ENCODE measurements around the gene B3GNT8. TPM values are rescaled to one million over a fixed set of nuclear protein-coding genes. Genes with fewer than 3 reads are reported as not detected.
A peak's percentile ranks its signal among the peaks of the same experiment; 100 is the strongest.
"Not testable (repeated sequence)": the region's sequence is repeated elsewhere in the genome, so short reads cannot be mapped to it uniquely, and the experiment has no call there.

The B3GNT8 gene
- total RNA-seq, 1 experiment from 2014 or later = not detected

DNA sequence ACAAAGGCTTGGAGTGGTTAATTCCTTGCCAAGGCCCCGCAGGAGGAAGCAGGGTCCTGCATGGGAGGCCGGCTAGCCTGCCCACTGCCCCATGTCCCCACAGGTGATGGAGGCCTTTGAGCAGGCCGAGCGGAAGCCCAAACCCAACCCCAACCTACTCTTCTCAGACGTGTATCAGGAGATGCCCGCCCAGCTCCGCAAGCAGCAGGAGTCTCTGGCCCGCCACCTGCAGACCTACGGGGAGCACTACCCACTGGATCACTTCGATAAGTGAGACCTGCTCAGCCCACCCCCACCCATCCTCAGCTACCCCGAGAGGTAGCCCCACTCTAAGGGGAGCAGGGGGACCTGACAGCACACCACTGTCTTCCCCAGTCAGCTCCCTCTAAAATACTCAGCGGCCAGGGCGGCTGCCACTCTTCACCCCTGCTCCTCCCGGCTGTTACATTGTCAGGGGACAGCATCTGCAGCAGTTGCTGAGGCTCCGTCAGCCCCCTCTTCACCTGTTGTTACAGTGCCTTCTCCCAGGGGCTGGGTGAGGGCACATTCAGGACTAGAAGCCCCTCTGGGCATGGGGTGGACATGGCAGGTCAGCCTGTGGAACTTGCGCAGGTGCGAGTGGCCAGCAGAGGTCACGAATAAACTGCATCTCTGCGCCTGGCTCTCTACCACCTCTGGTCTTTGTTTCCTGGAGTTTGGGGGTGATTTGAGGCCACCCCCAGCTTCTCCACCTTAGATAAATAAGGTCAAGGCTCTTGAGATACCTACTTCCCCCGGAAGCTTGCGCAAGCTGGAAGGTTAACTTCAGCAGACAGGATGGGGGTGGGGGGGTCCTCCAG lies 2.6 kb downstream of the B3GNT8 start:
- in situ Hi-C loops (cut with HindIII; ENCODE audit: low pct_unique_long_range_greater_than_20kb, low sequenced_read_pairs) = no loop called here
- DNase-seq (ENCODE audit: low read depth, low spot score) = no peak

DNA sequence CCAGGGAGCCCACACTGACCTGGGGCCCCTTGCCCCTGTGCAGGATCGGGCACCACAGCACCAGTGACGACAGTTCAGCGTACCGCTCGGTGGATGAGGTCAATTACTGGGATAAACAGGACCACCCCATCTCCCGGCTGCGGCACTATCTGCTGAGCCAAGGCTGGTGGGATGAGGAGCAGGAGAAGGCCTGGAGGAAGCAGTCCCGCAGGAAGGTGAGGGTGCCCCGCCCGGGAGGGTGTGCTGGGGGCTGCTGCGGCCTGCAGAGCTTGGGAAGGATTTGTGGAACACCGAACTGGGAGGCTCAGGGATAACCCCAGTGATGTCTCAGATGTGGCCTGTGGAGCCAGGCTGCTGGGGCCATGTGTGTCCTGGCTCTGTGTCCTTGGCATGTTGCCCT lies 4.2 kb downstream of the B3GNT8 start:
- no peak for DNase-seq (ENCODE audit: low read depth, low spot score)
- in situ Hi-C loops (cut with HindIII; ENCODE audit: low pct_unique_long_range_greater_than_20kb, low sequenced_read_pairs) = no loop called here

DNA sequence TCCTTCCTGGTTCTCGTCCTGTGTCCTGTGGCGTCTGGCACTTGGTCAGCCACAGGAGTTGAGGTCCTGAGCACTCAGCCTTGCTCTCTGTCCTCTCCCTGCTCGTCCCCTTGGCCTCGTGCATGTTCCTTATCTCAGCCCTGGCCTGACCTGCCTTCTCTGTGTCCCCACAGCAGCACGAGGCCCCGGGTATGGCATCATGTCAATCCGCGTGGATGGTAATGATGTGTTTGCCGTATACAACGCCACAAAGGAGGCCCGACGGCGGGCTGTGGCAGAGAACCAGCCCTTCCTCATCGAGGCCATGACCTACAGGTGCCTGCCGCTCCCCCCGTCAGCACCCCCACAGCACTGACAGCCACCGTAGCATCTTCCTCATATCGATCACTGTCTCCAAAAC lies 4.7 kb downstream of the B3GNT8 start:
- in situ Hi-C loops (cut with HindIII; ENCODE audit: low pct_unique_long_range_greater_than_20kb, low sequenced_read_pairs) = no loop called here
- no peak for DNase-seq (ENCODE audit: low read depth, low spot score)

DNA sequence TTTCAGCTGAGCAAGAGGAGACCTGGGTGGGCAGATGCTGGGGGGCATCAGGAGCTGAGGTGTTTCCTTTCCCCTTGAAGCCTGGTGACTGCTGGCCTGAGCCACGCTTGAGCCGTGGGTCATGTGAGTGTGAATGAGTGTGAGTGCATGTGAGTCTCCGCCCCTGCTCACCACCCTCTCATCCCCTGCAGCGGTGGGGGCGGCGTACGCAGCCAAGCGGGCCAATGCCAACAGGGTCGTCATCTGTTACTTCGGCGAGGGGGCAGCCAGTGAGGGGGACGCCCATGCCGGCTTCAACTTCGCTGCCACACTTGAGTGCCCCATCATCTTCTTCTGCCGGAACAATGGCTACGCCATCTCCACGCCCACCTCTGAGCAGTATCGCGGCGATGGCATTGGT lies 5.2 kb downstream of the B3GNT8 start:
- DNase-seq (ENCODE audit: low read depth, low spot score) = no peak
- in situ Hi-C loops (cut with HindIII; ENCODE audit: low pct_unique_long_range_greater_than_20kb, low sequenced_read_pairs) = no loop called here

DNA sequence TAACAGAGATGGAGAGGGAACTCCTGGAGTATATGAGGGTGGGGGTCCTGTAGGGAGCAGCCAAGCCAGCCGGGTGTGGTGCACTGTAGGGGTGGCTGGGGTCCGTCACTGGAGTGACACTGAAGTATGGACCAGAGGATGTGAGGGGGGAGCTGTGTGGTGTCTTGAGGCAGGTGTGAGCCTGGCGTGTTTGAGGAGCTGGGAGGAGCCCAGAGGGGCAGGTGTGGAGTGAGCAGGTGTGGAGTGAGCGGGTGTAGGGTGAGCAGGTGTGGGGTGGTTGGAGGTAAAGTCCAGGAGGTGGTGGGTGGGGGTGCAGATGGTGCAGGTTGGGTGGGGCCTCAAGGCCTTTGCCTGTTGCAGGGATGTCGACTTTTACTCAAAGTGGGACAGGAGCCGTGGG lies 5.9 kb downstream of the B3GNT8 start:
- in situ Hi-C loops (cut with HindIII; ENCODE audit: low pct_unique_long_range_greater_than_20kb, low sequenced_read_pairs) = no loop called here

DNA sequence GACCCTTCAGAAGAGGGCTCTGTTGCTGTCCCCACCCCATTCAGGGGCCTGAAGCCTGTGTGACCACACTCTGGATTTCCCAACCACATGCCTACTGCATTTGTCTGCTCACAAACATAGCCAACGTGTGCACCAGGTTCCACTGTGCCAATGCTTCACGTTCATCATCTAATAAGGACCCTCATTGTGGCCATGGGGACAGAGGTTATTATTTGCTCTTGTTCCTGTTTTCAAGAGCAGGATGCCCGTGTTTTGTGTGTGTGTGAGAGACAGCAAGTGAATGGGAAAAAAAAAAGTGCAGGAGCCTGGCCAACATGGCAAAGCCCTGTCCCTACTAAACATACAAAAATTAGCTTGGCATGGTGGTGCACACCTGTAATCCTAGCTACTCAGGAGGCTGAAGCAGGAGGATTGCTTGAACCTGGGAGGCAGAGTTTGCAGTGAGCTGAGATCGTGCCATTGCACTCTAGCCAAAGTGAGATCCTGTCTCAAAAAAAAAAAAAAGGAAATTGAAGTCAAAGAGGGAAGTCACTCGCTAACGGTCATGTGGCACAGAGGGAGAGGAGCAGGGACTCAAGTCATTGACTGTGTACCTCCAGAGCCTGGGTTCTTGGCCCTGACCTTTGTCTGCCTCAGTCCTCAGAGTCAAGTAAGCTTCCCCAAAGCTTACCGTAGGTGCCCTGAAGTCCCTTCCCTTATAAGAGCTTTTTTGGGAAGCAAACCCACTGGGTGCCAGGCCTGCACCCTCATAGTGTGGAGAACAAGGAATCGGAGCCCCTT lies 6.9 kb downstream of the B3GNT8 start:
- in situ Hi-C loops (cut with HindIII; ENCODE audit: low pct_unique_long_range_greater_than_20kb, low sequenced_read_pairs) = no loop called here
- no peak for DNase-seq (ENCODE audit: low read depth, low spot score)

More for the DNA sequence above, 5.9 kb downstream of the B3GNT8 start:
- no peak for DNase-seq (ENCODE audit: low read depth, low spot score)

DNA sequence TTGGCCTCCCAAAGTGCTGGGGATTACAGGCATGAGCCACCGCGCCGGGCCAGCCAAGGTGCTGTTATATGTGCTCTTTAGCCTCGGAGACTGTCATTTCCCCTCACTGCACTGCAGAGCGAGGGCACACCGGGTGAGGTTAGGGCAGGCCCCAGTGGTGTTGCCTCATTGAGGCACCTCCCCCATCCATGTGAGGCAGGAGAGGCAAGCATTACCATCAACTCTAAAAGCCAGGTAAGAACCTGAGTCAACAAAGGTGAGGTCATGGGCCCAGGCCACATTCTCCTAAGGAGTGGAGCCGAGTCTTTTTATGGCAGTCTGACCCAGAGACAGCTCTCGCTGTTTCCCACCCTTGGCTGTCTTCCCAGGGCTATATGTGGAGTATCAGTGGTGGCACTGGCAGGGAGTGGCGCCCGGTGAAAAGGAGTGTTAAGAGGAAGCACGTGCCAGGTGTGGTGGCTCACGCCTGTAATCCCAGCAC lies 10.9 kb downstream of the B3GNT8 start:
- DNase-seq (ENCODE audit: low read depth, low spot score) = no peak
- in situ Hi-C loops (cut with HindIII; ENCODE audit: low pct_unique_long_range_greater_than_20kb, low sequenced_read_pairs) = no loop called here

DNA sequence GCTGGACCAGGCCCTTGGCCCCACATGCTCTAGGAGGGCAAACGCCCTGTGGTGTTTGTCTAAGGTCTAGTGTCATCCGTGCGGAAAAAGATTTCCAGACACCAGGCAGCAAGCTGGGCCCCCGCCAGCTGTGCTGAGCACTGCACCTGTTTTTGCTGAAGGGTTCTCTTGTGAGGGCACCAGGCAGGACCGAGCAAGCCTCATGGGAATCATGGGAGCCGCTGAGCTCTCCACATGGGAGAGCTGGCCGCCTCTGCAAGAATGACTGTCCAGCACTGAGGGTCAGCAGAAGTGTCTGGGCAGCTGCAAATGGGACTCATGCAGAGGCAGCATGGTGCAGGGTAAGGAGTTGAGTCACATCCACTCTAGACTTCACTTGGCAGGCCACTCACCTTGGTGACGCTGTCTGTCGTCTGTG lies 12.0 kb downstream of the B3GNT8 start:
- DNase-seq (ENCODE audit: low read depth, low spot score) = no peak
- in situ Hi-C loops (cut with HindIII; ENCODE audit: low pct_unique_long_range_greater_than_20kb, low sequenced_read_pairs) = no loop called here

DNA sequence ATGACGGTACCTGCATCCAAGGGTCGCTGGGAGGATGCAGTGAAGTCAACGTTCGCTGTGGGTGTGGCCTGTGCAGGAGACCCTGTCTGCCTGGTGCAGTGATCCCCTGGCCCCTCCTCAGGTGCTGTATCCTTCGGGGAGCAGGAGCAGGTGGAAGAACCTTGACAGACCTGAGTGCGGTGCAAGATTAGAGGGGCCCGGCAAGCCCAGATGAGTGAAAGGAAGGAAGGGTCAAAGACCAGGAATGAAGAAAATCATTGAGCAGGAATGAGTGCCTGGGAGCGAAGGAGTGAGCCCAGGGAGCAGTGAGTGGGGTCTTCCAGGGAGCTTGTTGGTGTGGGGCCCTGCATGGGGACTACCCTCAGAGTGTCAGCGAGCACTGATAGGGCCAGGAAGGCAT lies 12.7 kb downstream of the B3GNT8 start:
- no peak for DNase-seq (ENCODE audit: low read depth, low spot score)
- in situ Hi-C loops (cut with HindIII; ENCODE audit: low pct_unique_long_range_greater_than_20kb, low sequenced_read_pairs) = no loop called here

DNA sequence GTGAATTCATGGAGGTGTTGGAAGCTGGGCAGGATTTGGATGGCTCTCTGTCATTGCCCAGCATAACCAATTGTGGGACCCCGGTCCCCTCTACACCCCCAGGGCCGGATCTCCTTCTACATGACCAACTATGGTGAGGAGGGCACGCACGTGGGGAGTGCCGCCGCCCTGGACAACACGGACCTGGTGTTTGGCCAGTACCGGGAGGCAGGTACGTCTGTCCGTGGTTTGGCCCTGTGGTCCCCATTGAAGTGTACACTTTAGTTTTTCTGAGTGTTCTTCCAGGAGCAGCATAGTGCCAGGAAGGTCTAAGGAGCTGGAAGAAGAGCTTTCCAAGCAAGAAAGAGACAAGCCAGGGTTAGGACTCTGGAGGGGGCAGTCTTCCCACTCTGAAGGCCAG lies 13.2 kb downstream of the B3GNT8 start:
- DNase-seq (ENCODE audit: low read depth, low spot score) = no peak
- in situ Hi-C loops (cut with HindIII; ENCODE audit: low pct_unique_long_range_greater_than_20kb, low sequenced_read_pairs) = no loop called here

DNA sequence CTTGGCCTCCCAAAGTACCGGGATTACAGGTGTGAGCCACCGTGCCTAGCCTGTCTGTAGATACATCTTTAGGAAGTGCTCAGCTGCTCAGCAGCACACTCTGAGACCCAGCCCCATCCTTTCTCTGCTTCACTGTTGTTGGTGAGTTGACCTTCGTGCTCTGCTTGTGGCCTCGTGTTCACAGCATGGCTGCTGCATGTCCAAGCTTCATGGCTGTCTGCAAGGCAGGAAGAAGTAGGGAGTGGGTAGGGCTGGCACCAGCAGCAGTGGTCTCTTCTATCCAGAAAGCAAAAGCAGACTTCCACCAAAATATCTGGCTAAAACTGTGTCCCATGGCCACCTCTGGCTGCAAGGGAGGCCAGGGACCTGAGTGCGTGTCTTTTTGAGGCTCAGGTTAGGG lies 14.2 kb downstream of the B3GNT8 start:
- in situ Hi-C loops (cut with HindIII; ENCODE audit: low pct_unique_long_range_greater_than_20kb, low sequenced_read_pairs) = no loop called here
- DNase-seq (ENCODE audit: low read depth, low spot score) = no peak

DNA sequence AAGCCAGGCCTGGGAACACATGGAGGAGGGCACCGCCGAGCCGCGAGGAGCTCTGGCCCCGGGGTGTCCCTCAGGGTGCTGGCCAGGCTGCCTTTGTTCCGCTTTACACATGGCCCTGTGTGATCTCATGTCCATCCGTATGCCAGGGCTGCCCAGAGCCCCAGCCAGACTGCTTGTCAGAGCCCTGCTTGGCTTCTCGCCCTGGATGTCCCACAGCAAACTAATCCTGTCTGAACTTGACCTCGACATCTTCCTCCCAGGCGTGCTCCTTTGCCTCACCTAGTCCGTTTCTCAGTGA lies 15.3 kb downstream of the B3GNT8 start:
- no peak for DNase-seq (ENCODE audit: low read depth, low spot score)
- in situ Hi-C loops (cut with HindIII; ENCODE audit: low pct_unique_long_range_greater_than_20kb, low sequenced_read_pairs) = no loop called here

DNA sequence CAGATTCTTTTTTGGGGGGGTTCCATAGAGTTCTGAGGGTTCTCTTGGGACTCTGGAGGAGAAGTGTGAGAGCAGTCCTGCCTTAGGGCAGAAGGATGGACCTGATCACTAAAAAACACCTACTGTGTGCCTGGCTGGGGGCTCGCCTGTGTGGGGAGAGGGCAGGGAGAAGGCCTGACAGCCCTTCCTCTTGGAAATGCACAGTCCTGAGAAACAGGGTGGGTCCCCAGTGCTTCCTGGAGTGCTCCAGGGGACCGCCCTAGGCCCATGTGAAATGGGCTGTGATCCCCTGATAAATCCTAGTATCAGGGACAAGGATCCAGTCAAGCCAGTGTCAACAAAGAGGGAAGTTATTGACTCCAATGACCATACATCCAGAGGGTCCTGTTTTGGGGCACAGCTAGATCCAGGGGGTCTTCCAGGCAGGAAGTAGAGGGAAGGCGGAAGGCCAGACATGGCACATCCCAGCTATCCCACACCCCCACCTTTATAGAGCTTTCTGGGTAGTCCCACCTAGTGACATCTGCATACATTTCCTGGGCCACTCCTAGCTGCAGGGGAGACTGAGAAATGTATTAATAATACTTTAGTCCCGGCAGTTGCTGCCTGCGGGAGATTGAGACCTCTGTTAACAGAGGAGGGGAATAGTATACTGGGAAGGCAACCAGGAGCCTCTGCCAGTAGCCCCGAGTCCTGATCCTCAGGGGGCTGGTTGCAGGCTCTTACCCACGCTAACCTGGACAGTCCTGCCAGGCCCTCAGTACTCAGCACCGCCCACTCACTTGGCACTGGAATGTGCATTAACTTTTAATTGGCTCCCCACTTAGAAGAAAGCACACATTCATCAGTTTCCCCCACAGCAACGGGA lies 15.8 kb downstream of the B3GNT8 start:
- in situ Hi-C loops (cut with HindIII; ENCODE audit: low pct_unique_long_range_greater_than_20kb, low sequenced_read_pairs) = no loop called here
- no peak for DNase-seq (ENCODE audit: low read depth, low spot score)

DNA sequence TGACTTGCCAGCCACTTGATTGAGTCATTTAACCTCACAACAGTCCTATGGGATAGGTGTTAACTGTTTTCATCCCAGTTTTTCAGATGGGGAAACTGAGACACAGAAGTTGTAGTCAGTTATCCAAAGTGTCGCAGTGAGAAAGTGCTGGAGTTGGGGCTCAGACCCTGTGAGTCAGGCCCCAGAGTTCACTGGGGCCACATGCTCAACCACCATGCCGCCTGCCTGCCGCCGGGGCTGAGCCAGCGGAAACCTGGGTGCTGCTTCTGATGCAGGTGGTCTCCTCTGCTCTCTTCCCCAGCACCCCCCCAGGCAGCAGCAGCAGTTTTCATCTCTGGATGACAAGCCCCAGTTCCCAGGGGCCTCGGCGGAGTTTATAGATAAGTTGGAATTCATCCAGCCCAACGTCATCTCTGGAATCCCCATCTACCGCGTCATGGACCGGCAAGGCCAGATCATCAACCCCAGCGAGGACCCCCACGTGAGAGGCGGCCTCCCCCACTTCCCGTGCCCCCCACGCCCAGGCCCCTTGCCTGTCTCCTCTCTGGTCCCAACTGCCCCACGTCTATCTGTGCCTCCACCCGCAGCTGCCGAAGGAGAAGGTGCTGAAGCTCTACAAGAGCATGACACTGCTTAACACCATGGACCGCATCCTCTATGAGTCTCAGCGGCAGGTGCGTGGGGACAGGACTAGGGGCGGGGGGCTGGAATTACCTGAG lies 16.7 kb downstream of the B3GNT8 start:
- DNase-seq (ENCODE audit: low read depth, low spot score) = no peak
- in situ Hi-C loops (cut with HindIII; ENCODE audit: low pct_unique_long_range_greater_than_20kb, low sequenced_read_pairs) = no loop called here

DNA sequence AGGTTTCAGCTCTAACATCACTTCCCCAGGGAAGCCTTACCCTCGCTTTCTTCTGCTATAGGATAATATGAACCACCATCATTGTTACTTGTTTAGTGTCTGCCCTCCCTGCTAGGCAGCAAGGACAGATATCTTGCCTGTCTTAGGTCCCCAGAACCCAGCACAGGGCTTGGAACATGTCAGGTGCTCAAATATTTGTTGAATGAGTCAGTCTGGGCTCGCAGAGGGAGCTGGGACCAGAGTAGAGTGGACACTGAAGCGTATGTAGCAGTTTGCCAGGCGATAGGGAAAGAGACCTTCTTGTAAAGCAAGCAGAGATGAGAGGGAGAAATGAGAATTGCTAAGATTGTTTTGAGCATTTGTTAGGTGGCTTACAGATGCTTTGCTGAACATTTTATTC lies 17.9 kb downstream of the B3GNT8 start:
- peak; percentile 35 for DNase-seq (ENCODE audit: low read depth, low spot score)
- in situ Hi-C loops (cut with HindIII; ENCODE audit: low pct_unique_long_range_greater_than_20kb, low sequenced_read_pairs) = no loop called here

DNA sequence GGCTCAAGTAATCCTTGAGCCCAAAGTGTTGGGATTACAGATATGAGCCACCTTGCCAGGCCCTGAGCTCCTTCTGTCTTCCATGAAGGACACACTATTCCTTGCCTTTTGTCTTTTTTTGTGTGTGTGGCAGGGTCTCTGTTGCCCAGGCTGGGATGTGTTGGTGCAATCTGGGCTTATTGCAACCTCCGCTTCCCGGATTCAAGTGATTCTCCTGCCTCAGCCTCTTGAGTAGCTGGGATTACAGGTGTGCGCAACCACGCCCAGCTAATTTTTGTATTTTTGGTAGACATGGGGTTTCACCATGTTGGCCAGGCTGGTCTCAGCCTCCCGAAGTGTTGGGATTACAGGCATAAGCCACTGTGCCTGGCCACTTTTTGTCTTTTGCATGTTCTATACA lies 18.3 kb downstream of the B3GNT8 start:
- in situ Hi-C loops (cut with HindIII; ENCODE audit: low pct_unique_long_range_greater_than_20kb, low sequenced_read_pairs); DNase-seq (ENCODE audit: low read depth, low spot score): not testable (repeated sequence)

DNA sequence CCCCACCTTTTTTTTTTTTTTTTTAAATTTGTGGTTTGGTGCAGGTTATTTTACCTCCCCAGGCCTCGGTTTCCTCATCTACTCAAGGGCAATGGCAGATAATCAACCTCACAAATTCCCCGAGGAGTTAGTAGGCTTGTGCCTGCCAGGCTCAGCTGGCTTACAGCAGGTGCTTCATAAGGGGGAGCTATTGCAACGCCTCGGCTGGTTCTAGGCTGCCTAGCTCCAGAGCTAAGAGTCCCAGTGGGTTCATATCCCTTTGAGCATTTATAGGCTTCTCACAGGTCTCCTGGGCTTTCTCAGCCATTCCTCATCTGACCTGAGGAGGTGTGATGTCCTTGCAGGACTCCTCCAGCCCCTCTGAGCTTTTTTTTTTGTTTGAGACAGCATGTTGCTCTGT lies 18.9 kb downstream of the B3GNT8 start:
- in situ Hi-C loops (cut with HindIII; ENCODE audit: low pct_unique_long_range_greater_than_20kb, low sequenced_read_pairs) = no loop called here

DNA sequence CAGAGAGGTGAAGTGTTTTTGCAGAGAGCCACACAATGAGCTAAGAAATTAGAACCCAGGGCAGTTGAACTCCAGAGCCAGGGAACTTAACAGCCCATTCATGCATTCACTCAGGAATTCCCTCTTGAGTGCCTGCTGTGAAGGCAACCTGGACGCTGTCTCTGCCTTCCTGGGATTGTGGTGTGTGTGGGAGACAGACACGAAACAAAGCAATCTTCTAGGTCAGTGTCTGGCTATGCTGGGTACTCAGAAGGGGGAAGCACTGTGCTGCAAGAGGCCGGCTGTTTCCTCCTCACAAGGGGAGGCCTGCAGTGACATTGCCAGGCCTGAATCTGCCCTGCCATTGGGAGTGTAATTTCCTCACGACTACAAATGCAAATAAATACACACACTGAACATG lies 19.9 kb downstream of the B3GNT8 start:
- in situ Hi-C loops (cut with HindIII; ENCODE audit: low pct_unique_long_range_greater_than_20kb, low sequenced_read_pairs) = no loop called here

More for the DNA sequence above, 18.9 kb downstream of the B3GNT8 start:
- peak; percentile 22 for DNase-seq (ENCODE audit: low read depth, low spot score)

More for the DNA sequence above, 19.9 kb downstream of the B3GNT8 start:
- no peak for DNase-seq (ENCODE audit: low read depth, low spot score)

Data from SK-MEL-5 (cell line).